ENCODE results near the gene GRAMD1A. TPM values are rescaled to one million over a fixed set of nuclear protein-coding genes. Genes with fewer than 3 reads are reported as not detected.

The GRAMD1A gene
- total RNA-seq, 1 donor from 2014 or later, result 67.9 TPM

DNA sequence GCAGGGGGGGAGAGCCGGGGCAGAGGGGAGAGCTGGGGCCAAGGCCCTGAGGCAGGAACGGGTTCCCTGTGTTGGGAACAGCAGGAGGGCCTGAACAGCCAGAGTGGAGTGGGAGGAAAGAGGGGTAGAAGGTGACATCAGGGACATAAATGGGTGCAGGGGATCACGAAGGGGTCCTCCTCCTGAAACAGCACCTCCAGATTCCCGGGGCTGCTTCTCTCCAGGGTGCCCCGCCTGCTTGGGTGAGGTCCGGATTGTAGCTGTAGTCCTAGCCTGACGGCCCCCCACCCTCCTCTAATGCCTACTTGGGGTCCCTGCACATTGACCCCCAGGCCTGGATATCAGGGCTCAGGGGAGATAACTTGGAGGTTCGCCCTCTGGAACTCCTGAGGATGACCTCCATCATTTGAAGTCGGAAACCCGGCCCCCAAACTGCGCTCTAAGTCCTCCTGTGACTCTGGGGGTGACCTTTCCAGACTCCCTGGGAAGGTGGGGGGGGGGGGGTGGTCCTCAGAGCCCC is 29.7 kb downstream of the GRAMD1A start:
- Mint-ChIP-seq H3K9me3 (ENCODE audit: low read depth) (no peaks in the 10 kb centered on the region), H3K4me1 (ENCODE audit: low read depth) (peaks cover 6% of the 10 kb centered on the region), H3K36me3 (ENCODE audit: low read depth) (peaks cover 7% of the 10 kb centered on the region), H3K27me3 (ENCODE audit: low read depth) (no peaks in the 10 kb centered on the region), H3K27ac (ENCODE audit: unreplicated experiment) (no peak overlapping the region), H3K4me3 (ENCODE audit: unreplicated experiment) (peak overlapping the region; percentile 33)
- TF ChIP-seq, protein P1, sequence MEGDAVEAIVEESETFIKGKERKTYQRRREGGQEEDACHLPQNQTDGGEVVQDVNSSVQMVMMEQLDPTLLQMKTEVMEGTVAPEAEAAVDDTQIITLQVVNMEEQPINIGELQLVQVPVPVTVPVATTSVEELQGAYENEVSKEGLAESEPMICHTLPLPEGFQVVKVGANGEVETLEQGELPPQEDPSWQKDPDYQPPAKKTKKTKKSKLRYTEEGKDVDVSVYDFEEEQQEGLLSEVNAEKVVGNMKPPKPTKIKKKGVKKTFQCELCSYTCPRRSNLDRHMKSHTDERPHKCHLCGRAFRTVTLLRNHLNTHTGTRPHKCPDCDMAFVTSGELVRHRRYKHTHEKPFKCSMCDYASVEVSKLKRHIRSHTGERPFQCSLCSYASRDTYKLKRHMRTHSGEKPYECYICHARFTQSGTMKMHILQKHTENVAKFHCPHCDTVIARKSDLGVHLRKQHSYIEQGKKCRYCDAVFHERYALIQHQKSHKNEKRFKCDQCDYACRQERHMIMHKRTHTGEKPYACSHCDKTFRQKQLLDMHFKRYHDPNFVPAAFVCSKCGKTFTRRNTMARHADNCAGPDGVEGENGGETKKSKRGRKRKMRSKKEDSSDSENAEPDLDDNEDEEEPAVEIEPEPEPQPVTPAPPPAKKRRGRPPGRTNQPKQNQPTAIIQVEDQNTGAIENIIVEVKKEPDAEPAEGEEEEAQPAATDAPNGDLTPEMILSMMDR (IDR thresholded peaks at IDR 0.05), result no peak
- DNase-seq (ENCODE audit: low spot score), result no peak

DNA sequence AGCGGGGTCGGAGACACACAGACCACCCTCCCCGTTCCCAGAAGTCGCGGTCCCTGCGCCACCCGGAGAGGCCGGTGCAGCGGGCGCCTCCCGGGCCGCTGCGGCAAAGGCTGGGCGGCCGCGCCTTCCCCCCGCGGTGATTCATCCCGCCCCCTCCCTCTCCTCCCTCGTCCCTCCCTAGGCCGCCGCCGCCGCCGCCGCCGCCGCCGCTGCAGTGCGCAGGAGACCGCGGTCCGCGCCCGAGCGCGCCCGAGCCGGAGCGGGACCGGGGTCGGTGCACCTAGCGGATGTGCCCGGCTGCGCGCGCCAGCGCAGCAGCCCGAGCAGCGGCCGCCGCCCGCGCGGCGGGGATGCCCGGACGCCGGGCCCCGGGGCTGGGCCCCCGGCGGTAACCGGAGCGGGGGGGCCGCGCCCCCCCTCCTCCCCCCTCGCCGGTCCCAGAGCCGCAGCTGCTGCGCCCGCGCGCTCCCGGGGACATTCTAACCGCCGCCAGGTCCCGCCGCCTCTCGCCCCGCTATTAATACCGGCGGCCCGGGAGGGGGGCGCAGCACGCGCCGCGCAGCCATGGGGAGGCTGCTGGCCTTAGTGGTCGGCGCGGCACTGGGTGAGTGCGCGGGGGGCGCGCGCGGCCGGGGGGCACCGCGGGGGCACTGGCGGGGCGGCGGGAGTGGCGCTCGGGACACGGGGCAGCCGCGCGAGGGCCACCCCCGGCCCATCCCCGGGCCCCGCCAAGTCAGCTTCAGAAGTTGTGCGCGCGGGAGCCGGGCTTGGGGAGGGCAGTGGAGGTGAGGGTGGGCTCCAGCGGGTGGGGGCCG is 30.3 kb downstream of the GRAMD1A start, which contains the start of gene SCN1B:
Gene SCN1B (plus strand): TSS at position 214 of the 815 bp plus-strand sequence. CDS start 351 bp downstream, at position 565.
- H3K27ac Mint-ChIP-seq (ENCODE audit: unreplicated experiment), result peak within 1 kb of the TSS; percentile 73
- TF ChIP-seq, protein P1 (IDR thresholded peaks at IDR 0.05), result no peak
- no peaks in the 10 kb centered on the region for H3K9me3 Mint-ChIP-seq (ENCODE audit: low read depth)
- DNase-seq (ENCODE audit: low spot score), result no peak
- no peaks in the 10 kb centered on the region for H3K27me3 Mint-ChIP-seq (ENCODE audit: low read depth)
- peaks cover 6% of the 10 kb centered on the region for H3K4me1 Mint-ChIP-seq (ENCODE audit: low read depth)
- H3K4me3 Mint-ChIP-seq (ENCODE audit: unreplicated experiment), result peak within 1 kb of the TSS; percentile 86
- H3K36me3 Mint-ChIP-seq (ENCODE audit: low read depth), result peaks cover 7% of the 10 kb centered on the region

DNA sequence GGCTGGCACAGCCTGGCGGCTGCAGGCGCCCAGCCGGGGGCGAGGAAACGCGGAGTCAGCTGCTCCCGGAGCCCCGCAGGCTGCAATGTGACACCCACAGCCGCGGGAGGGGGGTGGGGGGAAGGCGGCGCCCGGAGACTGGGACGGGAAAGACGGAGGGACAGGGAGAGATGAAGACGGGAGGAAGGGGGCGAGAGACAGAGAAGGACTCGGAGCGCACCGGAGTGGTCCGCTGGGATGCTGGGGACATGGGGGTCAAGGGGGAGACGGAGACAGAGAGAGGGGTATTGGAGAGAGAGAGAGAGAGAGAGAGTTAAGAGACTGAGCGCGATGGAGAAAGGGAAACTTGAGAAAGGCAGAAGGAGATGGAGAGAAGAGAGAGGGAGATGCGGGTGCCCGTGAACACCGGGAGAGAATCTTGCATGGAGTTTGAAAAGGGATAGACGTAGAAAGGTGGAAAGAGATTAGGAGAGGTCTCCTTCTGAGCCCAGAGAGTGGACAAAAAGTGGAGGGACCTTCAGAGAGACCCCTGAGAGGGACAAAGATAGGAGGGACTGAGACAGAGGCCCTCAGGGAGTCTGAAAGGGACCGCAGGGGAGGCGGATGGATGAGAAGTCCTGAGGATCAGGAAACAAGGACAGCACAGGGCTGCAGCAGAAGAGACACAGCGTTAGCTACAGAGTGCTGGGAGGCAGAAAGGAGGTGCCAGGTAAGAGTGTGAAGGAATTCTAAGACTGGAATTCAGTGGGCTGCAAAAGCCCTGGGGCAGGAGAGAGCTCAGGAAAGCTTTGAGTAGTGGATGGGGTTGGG is 31.2 kb downstream of the GRAMD1A start:
- H3K4me1 Mint-ChIP-seq (ENCODE audit: low read depth), result peaks cover 6% of the 10 kb centered on the region
- no peaks in the 10 kb centered on the region for H3K9me3 Mint-ChIP-seq (ENCODE audit: low read depth)
- H3K27ac Mint-ChIP-seq (ENCODE audit: unreplicated experiment), result peak overlapping the region; percentile 73
- H3K27me3 Mint-ChIP-seq (ENCODE audit: low read depth), result no peaks in the 10 kb centered on the region
- no peak for DNase-seq (ENCODE audit: low spot score)
- H3K4me3 Mint-ChIP-seq (ENCODE audit: unreplicated experiment), result peak overlapping the region; percentile 86
- TF ChIP-seq, protein P1 (IDR thresholded peaks at IDR 0.05), result no peak
- H3K36me3 Mint-ChIP-seq (ENCODE audit: low read depth), result peaks cover 6% of the 10 kb centered on the region

DNA sequence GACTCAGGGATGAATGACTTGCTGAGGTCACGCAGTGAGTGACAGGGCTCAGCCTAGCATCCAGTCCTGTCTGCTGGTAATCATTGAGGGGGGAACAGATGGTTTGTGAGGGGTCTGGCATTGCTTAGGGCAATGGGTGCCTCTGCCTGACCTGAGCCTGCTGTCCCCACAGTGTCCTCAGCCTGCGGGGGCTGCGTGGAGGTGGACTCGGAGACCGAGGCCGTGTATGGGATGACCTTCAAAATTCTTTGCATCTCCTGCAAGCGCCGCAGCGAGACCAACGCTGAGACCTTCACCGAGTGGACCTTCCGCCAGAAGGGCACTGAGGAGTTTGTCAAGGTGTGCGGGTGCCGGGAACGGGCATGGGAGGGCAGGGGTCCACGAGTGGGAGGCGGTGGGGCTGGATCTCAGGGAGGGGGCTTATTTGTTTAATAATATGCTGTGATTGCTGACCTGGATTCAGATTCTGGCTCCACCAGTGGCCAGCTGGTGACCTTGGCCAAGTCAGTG is 32.3 kb downstream of the GRAMD1A start:
- no peak for DNase-seq (ENCODE audit: low spot score)
- Mint-ChIP-seq H3K36me3 (ENCODE audit: low read depth) (peaks cover 1% of the 10 kb centered on the region), H3K27ac (ENCODE audit: unreplicated experiment) (no peak overlapping the region), H3K27me3 (ENCODE audit: low read depth) (no peaks in the 10 kb centered on the region), H3K4me3 (ENCODE audit: unreplicated experiment) (no peak overlapping the region), H3K4me1 (ENCODE audit: low read depth) (peaks cover 6% of the 10 kb centered on the region), H3K9me3 (ENCODE audit: low read depth) (no peaks in the 10 kb centered on the region)
- TF ChIP-seq, protein P1 (IDR thresholded peaks at IDR 0.05), result no peak

Data from chondrocyte (in vitro differentiated cells).